Esophagus squamous epithelium (tissue), 5 donors: ENCODE results near the gene RNU1-4. TPM values are rescaled to one million over a fixed set of nuclear protein-coding genes. Genes with fewer than 3 reads are reported as not detected.
"Not testable (repeated sequence)": the region's sequence is repeated elsewhere in the genome, so short reads cannot be mapped to it uniquely, and the experiment has no call there.

ENCODE experiments used
- DNase-seq: peaks from one replicate; lab custom pipeline; 2025; lab: John Stamatoyannopoulos, UW
- H3K27ac ChIP-seq, 4 donors: fragments of 200-600 bp; sonication (generic); one replicate each; pipeline ENCODE4 v1.5.1; 2016 to 2019; ENCODE audit warnings: mild to moderate bottlenecking in 1 of 4
- H3K27me3 ChIP-seq, 4 donors: fragments of 200-600 bp; sonication (generic); 1 replicate in 3 of 4; 2 replicates in 1 of 4; pipeline versions ENCODE4 v1.5.1 to v1.6.0; 2017 to 2021; ENCODE audit warnings: antibody characterized with exemption in 1 of 4
- H3K36me3 ChIP-seq, 3 donors: fragments of 200-600 bp; sonication (generic); one replicate each; pipeline ENCODE4 v1.5.1; 2016 to 2019
- H3K4me1 ChIP-seq, 3 donors: fragments of 200-600 bp; sonication (generic); one replicate each; pipeline ENCODE4 v1.5.1; 2017 to 2019
- H3K4me3 ChIP-seq, 4 donors: fragments of 200-600 bp; sonication (generic); 1 replicate in 3 of 4; 2 replicates in 1 of 4; pipeline ENCODE4 v1.5.1; 2016 to 2019; ENCODE audit warnings: mild to moderate bottlenecking in 2 of 4, moderate library complexity in 1 of 4
- H3K9me3 ChIP-seq, 3 donors: fragments of 200-600 bp; sonication (generic); one replicate each; pipeline ENCODE4 v1.5.1; 2016 to 2019
- WGBS, 2 donors: methylation state at CpG; one replicate each; pipeline ENCODE4 v1.1.5; 2018; 5-methylcytosine and 5-hydroxymethylcytosine counted together
- intact Hi-C: fragments of 100-400 bp; cut with DNase I; formaldehyde crosslinking; loops from one replicate; pipeline ENCODE4 v1.15.0; 2022
- total RNA-seq, 4 donors: library from RNA; depleted of rRNA; stranded (reverse); fragments of >200 nt; gene quantifications; one replicate each; pipeline ENCODE4 v1.1.0, GENCODE V29; 2016
- donor health status: DM: yes; HTN: yes; CAD: no.

Gene RNU1-4
- total RNA-seq: under 1 TPM; under 0.01 TPM

DNA sequence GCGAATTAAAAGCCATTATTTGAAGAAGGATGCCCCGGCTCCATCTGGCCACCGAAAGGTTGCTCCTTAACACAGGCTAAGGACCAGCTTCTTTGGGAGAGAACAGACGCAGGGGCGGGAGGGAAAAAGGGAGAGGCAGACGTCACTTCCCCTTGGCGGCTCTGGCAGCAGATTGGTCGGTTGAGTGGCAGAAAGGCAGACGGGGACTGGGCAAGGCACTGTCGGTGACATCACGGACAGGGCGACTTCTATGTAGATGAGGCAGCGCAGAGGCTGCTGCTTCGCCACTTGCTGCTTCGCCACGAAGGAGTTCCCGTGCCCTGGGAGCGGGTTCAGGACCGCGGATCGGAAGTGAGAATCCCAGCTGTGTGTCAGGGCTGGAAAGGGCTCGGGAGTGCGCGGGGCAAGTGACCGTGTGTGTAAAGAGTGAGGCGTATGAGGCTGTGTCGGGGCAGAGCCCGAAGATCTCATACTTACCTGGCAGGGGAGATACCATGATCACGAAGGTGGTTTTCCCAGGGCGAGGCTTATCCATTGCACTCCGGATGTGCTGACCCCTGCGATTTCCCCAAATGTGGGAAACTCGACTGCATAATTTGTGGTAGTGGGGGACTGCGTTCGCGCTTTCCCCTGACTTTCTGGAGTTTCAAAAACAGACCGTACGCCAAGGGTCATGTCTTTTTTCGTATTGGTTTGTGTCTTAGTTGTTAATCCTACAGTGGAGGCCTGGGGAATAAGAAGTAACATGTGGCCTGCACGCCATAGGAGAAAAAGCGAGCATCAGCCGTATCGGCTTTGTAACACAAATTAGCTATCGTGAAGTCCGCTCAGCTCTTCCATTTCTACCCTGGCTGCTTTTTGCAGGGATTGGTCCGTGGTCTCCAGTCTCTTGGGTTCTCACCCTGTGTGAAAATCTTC is at the start of gene RNU1-4:
TSS of gene RNU1-4 (plus strand) at position 470 of the 918 bp plus-strand sequence.
- H3K27ac ChIP-seq, H3K36me3 ChIP-seq, DNase-seq, H3K4me1 ChIP-seq, H3K27me3 ChIP-seq, H3K4me3 ChIP-seq, H3K9me3 ChIP-seq, intact Hi-C loops: not testable (repeated sequence)
- no CpG with 5 or more reads among the region's 46 CpGs for WGBS, 2 donors

DNA sequence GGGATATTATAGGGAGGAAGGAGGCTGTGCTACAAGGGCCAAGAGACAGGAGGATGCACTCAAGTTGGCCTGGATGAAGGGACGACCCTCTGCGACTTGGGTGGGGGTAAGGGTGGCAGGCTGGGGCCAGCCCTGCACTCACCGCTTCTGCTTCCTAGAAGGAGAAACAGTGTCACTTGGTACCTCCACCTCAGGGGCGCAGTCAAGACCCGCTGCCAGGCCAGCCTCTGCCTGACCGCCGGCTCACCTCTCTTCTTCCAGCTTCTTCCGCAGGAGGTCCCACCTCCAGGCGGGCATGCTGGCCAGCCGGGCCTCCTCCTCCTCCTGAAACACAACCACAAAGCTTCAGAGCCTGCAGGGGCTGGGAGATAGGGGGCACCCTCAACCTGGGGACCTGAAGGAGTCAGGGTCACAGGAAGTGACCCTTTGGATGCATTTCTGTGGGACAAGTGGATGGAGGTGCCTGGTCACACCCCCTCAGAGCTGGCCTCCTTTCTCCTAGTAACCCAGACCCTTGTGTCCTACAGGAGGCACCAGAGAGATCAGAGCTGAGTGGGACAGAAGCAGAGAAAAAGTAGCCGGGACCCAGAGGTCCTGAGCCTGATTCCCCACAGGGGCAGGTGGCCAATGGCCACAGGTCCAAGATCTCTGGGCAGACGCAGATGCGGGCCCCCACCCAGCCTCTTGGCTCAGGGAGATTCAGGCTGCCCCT is 49.2 kb upstream of the RNU1-4 start:
- H3K36me3 ChIP-seq, H3K4me3 ChIP-seq, DNase-seq, H3K4me1 ChIP-seq, H3K27ac ChIP-seq, H3K9me3 ChIP-seq, intact Hi-C loops: not testable (repeated sequence)
- WGBS, 2 donors: no CpG with 5 or more reads among the region's 13 CpGs
- peaks cover 0 to 35% (median 0%) of the 10 kb centered on the region in 4 donors for H3K27me3 ChIP-seq

DNA sequence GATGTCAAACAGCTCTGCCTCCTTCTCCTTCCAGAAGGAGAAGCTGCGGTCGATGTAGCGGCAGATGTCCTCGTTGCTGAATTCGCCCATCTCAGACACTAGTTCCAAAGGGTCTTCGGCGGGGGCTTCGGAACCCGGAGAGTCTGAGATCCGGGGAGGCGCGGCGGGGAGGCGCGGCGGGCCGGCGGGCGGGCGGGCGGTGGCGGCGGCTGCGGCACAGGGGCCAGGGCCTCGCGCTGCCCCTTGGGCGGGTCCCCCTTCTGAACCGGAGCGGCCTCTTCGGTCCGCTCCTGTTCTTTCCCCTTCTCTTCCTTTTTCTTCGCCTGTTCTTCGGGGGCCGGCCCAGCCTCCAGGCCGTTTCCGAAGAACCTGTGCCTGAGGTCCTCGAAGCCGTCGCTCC is 48.0 kb upstream of the RNU1-4 start:
- H3K36me3 ChIP-seq, intact Hi-C loops, H3K27ac ChIP-seq, H3K4me3 ChIP-seq, H3K4me1 ChIP-seq, H3K9me3 ChIP-seq, DNase-seq: not testable (repeated sequence)
- WGBS, 2 donors: 73% methylated on average over 3 of the region's 39 CpGs; no CpG with 5 or more reads in 1 of the 2 donors
- peaks cover 0 to 41% (median 0%) of the 10 kb centered on the region in 4 donors for H3K27me3 ChIP-seq

DNA sequence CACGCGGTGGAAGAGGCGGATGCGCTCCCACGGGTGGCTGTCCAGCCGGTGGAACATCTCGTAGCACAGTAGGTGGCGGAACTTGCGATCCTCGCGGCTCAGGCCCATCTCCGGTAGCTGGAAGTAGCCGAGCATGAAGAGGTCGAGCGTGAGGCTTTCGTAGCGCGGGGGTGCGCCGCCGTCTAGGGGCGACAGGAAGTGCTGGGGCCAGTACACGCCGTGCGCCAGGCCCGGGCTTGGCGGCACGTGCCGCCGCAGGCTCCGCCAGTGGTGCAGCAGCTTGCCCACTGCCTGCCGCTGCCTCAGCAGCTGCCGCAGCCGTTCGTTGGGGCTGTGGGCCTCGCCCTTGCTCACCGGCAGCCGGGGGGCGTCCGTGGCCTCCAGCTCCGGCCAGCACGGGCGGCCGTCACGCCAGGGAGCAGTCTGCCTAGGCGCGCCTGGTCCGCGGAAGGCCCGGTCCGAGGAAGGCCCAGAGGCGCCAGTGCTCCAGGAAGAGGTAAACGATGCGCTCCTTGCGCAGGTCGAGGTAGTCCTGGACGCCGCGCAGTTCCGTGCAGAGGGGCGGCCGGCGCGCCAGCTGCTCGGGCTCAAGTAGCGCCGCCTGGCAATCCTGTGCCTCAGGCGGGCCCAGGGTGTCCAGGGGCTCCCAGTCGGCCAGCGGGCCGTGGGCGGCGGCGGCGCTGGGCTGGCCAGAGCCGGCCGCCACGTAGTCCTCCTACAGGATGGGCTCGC is 47.4 kb upstream of the RNU1-4 start:
- H3K4me1 ChIP-seq, DNase-seq, H3K27ac ChIP-seq, H3K9me3 ChIP-seq, H3K4me3 ChIP-seq, H3K36me3 ChIP-seq, intact Hi-C loops: not testable (repeated sequence)
- peaks cover 0 to 41% (median 0%) of the 10 kb centered on the region in 4 donors for H3K27me3 ChIP-seq
- 3% methylated on average over 20 of the region's 79 CpGs; no CpG with 5 or more reads in 1 of the 2 donors for WGBS, 2 donors

DNA sequence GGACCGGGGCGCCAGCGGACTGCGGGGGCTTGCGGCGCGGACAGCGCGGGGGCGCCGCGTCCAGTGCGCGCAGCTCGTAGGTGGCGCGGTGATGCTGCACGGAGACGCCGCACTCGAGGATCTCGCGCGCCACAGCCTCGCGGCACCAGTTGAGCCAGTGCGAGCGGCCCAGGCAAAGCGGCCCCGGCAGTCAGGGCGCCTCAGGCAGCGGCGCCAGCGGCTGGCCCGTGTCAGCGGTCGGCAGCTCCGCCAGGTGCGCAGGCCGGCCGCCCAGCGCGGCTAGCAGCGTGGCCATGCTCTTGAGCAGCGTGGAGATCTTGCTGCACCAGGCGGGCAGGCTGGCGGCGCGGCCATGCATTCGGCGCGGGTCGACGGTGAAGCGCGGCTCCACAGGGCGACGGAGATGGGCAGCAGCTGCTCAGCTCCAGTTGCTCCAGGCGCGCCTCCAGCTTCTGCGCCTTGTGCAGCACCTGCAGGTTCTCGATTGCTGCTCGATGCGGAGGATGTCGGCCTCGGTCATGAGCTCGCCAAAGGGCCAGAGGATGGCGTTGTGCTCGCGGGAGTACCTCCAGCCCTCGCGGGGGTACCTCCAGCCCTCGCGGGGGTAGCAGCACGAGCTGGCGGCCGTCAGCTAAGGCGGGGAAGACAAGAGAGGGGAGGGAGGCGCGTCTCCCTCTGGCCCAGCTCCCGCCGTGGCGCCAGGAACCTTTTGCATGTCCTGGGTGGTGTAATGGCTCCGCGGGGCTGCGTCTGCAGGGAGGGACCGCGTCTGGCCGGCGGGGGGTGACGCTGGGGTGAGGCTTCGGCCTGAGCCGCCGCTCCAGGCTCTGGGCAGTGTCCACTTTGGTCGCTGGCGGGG is 46.6 kb upstream of the RNU1-4 start:
- intact Hi-C loops, H3K4me3 ChIP-seq, DNase-seq, H3K9me3 ChIP-seq, H3K36me3 ChIP-seq, H3K4me1 ChIP-seq, H3K27ac ChIP-seq: not testable (repeated sequence)
- WGBS, 2 donors: 1% methylated on average over 31 of the region's 96 CpGs; no CpG with 5 or more reads in 1 of the 2 donors
- peaks cover 0 to 45% (median 0%) of the 10 kb centered on the region in 4 donors for H3K27me3 ChIP-seq

DNA sequence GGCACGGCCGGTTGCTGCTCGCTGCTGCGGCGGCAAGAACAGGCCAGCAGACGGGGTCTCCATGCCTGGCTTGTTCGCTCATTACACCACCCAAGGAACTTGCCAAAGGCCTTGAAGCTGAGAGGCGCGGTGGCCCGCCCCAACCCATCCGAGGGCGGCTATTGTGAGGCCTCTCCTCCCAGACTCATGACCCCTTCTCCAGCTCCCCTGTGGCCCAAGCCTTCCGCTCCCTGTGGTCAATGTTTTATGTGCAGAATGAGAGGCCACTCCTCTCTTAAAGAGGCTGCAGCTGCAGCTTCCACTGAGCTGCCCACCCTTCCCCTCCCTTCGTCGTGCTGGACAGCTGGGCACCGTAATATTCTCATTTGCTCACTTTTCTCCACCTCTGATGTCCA is 46.0 kb upstream of the RNU1-4 start:
- H3K27ac ChIP-seq, H3K36me3 ChIP-seq, DNase-seq, H3K9me3 ChIP-seq, intact Hi-C loops, H3K4me1 ChIP-seq, H3K4me3 ChIP-seq: not testable (repeated sequence)
- H3K27me3 ChIP-seq: peaks cover 0 to 47% (median 0%) of the 10 kb centered on the region in 4 donors
- WGBS, 2 donors: no CpG with 5 or more reads among the region's 16 CpGs

DNA sequence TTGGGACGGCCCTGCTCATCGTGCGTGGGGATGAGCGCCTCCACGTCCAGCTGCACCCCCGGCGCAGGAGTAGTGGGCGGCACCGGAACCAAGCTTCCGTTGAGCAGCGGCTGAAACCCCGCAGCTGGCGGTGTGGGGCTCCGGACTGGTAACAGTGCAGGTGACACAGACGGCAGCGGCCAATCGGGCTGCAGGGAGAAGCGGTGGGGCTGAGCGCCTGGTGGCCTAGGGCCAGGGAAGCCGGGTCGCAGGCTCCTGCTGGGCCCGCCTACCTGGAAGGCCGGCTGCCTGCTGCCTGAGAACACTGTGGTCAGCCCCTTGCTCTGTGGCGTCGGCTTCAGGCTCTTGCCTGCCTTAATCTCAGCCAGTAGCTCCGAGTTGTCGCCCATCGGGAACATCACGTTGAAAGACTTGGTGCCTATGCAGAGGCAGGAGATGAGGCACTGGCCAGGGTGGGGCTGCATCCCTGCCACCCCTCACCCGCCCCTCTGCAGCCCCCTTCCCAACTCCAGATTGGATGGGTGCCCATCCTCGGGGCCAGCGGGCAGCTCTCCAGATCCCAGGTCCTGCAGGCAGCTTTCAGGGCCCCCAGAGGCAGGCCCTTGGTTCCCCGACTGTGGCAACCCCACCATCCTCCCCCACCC is 43.7 kb upstream of the RNU1-4 start:
- WGBS, 2 donors: 4 to 32% methylated on average over 5 to 16 of the region's 33 CpGs
- H3K27ac ChIP-seq, intact Hi-C loops, H3K36me3 ChIP-seq, H3K9me3 ChIP-seq, DNase-seq, H3K4me3 ChIP-seq, H3K4me1 ChIP-seq: not testable (repeated sequence)
- peaks cover 0 to 49% (median 0%) of the 10 kb centered on the region in 4 donors for H3K27me3 ChIP-seq

DNA sequence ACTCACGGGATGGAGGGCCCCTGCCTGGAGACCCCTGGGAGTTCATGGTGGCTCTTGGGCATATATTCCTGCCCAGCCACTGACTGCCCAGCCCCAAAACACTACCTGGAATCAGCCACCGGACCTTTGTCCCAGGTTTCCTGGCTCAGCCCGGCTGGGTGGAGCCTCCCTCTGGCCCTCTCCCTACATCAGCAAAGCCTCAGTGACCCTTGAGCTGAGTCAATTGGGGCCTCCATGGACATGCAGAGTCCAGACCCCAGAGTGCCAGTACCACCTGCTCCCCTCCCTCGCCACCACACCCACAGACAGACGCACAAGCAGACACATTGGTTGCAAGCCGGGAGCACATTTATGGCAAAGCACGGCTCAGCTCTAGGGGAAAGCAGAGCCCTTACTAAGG is 43.2 kb upstream of the RNU1-4 start:
- H3K9me3 ChIP-seq, DNase-seq, H3K36me3 ChIP-seq, H3K27ac ChIP-seq, H3K4me3 ChIP-seq, intact Hi-C loops, H3K4me1 ChIP-seq: not testable (repeated sequence)
- WGBS, 2 donors: no CpG with 5 or more reads among the region's 7 CpGs
- peaks cover 0 to 44% (median 0%) of the 10 kb centered on the region in 4 donors for H3K27me3 ChIP-seq

DNA sequence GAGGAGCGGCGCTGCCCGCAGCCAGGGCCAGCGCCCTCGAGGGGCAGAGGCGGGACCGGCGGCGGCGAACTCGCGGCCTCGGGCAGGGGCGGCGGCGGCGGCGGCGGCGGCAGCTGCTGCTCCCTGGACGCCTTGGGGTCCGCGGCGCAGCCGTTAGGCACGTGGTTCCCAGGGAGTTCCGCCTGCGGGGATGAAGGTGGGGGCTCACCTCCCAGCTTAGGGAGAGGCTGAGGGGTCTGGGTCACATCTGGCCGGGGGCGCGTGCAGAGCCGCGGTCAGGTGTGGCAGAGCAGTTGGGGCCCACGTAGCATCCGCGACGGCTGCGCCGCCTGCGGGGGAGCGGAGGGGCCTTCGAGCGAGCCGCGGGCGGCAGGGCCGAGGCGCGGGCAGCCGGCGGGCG is 40.9 kb upstream of the RNU1-4 start:
- H3K9me3 ChIP-seq, intact Hi-C loops, H3K4me1 ChIP-seq, H3K36me3 ChIP-seq, H3K27ac ChIP-seq, DNase-seq, H3K4me3 ChIP-seq: not testable (repeated sequence)
- WGBS, 2 donors: 6% methylated on average over 11 of the region's 52 CpGs; no CpG with 5 or more reads in 1 of the 2 donors
- peaks cover 0 to 40% (median 0%) of the 10 kb centered on the region in 4 donors for H3K27me3 ChIP-seq

DNA sequence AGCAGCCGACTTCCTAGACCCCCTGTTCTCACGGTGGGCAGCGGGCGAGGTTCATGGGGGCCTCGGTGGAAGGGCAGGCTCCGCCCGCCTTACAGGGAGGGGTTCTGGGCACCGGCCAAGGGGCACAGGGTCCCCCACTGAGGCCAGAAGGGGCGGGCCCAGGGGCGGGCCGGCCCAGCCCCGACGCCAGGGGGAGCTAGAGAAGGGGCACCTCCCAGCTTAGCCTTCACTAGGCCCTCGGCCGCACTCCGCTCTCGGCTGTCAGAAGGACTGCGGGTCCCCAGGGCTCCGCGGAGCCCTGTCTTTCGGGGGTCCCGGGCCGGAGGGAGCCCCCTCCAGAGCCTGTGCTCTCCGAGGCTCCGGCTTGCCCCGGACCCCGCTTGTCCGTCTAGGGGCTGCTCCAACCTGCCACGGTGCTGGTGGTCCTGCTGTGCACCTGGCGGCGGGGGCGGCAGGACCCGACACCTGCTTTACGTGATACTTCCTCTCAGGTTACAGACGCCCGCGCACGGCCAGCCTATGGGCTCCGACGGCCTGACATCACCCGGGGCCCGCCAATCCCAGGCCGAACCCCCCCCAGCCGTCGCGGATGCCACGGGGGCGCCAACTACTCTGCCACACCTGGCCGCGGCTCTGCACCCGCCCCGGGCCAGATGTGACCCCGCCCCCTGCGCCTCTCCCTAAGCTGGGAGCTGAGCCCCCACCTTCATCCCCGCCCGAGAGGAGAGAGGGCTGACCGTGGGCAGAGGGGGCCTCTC is 40.0 kb upstream of the RNU1-4 start:
- DNase-seq, H3K9me3 ChIP-seq, intact Hi-C loops, H3K4me1 ChIP-seq, H3K27ac ChIP-seq, H3K4me3 ChIP-seq, H3K36me3 ChIP-seq: not testable (repeated sequence)
- no CpG with 5 or more reads among the region's 57 CpGs for WGBS, 2 donors
- peaks cover 0 to 43% (median 0%) of the 10 kb centered on the region in 4 donors for H3K27me3 ChIP-seq

DNA sequence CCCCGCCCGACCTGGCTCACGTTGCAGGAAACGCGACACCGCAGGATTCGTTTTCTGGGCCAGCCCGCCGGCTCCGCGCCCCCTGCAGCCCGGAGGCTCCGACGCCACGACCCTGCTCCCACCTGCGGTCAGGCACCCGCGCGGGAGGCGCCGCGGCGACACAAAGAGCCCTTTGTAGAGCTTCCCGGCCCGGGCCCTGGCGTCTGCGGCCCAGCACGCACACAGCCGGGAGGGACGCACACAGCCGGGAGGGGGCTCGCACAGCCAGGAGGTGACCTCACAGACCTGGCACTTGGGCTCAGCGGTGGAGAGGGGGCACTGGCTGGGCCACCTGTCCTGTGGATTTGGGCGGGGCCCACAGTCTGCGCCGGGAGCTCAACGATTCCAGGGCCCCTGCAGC is 39.1 kb upstream of the RNU1-4 start:
- H3K4me3 ChIP-seq, intact Hi-C loops, H3K9me3 ChIP-seq, H3K4me1 ChIP-seq, DNase-seq, H3K36me3 ChIP-seq, H3K27ac ChIP-seq: not testable (repeated sequence)
- WGBS, 2 donors: no CpG with 5 or more reads among the region's 37 CpGs
- peaks cover 0 to 40% (median 0%) of the 10 kb centered on the region in 4 donors for H3K27me3 ChIP-seq
